SK-N-SH (cell line): ENCODE measurements around the gene GPR27.

ENCODE experiments used
- EP300 ChIP-seq, 2 experiments: IDR thresholded peaks; 2 replicates each; pipeline versions ENCODE4 v1.4.0 to v1.6.1; 2012; ENCODE audit warnings: borderline replicate concordance in 1 of 2, low read depth in 1 of 2, low read length in 1 of 2
- TF ChIP-seq, protein P1 (sequence below): IDR thresholded peaks from 2 replicates; pipeline ENCODE4; 2012

DNA sequence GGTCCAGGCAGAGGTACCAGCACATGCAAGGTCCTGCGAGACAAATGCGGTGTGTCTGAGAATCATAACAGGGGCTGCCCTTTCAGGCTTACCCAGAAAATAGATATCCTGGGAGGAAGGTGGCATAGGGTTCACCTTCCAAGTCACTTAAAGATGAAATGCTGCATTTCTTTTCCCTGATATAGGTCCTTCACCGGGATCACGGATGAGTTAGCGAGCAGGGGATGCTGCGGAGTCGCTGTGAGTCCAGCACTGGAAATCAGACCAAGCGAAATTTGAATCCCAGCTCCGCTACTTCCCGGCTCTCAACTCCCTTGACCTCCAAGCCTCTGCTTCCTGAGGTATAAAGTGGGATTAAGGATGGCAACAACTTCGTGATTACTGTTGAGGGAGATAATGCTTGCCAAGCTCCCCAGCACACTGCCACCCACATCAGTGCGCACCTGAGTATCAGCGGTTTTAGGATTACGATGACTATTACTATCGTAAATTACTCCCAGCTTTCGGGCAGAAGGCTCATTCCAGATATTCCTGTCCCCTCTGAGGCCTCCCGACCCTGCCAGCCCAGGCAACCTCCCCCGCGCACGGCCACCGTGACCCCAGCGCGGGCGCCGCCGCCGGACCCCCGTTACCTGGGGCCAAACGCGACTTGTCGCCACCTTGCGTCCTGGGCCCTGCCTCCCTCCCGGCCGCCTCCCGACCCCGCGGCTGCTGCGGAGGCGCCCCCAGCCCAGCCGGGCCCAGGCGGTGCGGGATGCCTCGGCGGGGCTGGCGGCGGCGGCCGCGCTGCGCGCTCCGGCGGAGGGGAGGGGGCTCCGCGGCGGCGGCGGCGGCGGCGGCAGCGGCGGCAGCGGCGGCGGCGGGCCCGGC is 589 bp upstream of the GPR27 start:
- TF ChIP-seq EP300 (IDR thresholded peaks at IDR 0.05; ENCODE audit: borderline replicate concordance in 1 of 2, low read depth in 1 of 2, low read length in 1 of 2), result no peak
- TF ChIP-seq, protein P1, sequence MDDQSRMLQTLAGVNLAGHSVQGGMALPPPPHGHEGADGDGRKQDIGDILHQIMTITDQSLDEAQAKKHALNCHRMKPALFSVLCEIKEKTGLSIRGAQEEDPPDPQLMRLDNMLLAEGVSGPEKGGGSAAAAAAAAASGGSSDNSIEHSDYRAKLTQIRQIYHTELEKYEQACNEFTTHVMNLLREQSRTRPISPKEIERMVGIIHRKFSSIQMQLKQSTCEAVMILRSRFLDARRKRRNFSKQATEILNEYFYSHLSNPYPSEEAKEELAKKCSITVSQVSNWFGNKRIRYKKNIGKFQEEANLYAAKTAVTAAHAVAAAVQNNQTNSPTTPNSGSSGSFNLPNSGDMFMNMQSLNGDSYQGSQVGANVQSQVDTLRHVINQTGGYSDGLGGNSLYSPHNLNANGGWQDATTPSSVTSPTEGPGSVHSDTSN, result no peak
